NCI-H526 treated with DMSO at 0.1 percent for 48 hours (cell line): ENCODE data around the gene CRACDL.
"Not testable (repeated sequence)": the region's sequence is repeated elsewhere in the genome, so short reads cannot be mapped to it uniquely, and the experiment has no call there.

Experiments
- DNase-seq: peaks from one replicate; lab custom pipeline; 2025; lab: John Stamatoyannopoulos, UW

The CRACDL gene

GRCh38 chr2:98903767-98904485, 32.1 kb downstream of the CRACDL start:
- DNase-seq: no peak

GRCh38 chr2:98903064-98903355, 33.0 kb downstream of the CRACDL start:
- no peak for DNase-seq

DNA sequence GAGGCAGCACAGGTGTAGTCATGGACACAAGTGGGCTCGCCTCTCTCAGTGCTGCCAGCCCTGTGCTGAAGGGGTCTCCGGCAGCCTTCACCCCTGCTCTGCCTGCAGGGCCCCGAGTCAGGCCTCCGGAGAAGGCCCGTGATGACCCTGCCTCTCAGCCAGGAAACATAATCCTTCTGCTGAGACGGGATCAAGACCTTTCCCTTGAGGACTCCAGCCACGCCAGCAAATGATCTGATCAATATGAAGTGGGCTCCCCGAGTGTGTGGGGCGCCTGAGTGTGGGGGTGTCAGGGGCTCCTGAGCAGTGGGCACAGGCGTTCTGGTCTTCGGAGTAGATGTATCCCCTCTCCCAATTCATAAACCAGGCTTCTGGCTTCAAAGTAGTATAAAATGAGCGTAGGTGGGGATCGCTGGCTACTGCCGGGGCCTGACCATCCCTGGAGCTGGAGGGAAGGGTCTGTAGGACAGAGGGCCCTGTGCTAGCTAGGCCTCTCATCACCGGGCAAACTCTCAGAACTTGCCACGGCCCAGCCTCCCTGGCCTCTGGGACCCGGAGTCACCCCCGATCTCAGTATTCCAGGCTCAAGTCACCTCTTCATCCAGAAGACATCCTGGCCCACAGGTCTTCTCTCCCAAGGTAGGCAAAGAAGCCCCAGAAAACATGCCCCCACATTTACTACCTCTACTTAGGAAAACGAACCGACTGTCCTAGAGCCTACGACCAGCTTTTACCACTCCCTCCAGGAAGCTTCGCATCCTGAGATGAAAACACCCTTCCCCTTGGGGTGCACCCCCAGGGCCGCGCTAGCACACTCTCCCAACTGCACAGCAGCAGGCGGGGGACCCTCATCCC, 33.6 kb downstream of the CRACDL start:
- DNase-seq: no peak

DNA sequence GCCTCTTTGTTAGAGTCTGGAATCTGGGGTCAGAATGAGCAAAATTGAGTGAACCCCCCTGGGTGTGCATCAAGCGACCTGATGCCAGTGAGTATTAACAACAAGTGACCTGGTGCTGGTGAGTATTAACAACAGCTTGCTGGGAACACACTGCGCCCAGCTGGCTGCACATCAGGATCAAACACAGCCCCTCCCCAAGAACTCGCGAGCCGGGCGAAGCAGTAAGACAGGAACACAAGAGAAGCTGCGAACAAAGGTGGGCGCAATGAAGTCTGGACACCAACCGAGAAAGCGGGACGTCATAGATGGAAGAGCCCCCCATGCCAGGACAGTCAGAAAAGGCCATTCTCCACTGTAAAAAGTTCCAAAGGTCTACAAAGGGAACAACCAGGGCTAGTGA, 34.3 kb downstream of the CRACDL start:
- DNase-seq: no peak

DNA sequence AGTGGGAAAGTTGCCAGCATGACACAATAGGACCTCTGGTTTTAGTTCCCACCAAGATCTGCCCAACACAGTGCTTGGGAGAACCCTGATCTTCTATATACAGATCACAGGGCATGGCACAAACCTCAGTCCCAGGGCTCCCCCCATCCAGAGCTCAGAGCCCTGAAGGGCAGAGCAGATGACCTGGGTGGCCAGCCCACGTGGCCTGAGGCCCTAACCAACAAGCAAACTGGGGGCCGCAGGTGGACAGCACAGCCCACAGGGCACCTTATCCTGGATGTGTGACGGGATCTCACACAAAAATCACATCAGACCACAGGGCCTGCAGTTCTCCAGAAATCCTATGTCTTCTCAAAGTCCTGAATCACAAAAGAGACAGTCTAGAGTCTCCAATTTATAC, 34.7 kb downstream of the CRACDL start:
- no peak for DNase-seq

DNA sequence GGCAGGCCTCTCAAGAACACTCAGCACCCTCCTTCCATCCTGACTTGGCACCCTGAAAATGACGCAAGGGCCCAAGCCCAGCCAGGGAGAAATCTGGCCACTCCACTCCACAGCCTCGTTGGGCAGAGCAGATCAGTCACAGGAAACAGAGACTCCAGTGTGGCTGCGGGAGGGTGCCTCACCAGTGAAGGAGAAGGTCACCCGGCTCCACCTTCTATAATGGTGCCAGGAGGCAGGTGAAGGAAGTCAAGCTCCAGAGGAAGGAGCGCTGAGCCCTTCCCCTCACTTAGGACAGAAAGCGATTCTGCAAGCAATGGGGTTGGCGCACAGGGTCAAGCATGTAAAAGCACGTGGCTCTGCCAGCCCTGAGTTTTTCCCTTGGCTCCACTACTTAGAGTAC, 35.3 kb downstream of the CRACDL start:
- DNase-seq: no peak

DNA sequence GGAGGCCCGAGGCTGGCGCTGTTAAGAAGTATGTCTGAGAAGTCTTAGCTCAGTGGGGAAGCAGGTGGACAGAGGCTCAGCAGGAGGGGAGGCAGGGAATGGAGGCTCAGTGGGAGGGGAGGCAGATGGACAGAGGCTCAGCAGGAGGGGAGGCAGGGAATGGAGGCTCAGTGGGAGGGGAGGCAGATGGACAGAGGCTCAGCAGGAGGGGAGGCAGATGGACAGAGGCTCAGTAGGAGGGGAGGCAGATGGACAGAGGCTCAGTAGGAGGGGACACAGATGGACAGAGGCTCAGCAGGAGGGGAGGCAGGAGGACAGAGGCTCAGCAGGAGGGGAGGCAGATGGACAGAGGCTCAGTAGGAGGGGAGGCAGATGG, 36.3 kb downstream of the CRACDL start:
- not testable (repeated sequence) for DNase-seq

GRCh38 chr2:98899041-98899702, 36.9 kb downstream of the CRACDL start:
- DNase-seq: no peak

GRCh38 chr2:98898423-98898841, 37.6 kb downstream of the CRACDL start:
- DNase-seq: no peak

GRCh38 chr2:98897746-98898145, 38.3 kb downstream of the CRACDL start:
- DNase-seq: no peak

DNA sequence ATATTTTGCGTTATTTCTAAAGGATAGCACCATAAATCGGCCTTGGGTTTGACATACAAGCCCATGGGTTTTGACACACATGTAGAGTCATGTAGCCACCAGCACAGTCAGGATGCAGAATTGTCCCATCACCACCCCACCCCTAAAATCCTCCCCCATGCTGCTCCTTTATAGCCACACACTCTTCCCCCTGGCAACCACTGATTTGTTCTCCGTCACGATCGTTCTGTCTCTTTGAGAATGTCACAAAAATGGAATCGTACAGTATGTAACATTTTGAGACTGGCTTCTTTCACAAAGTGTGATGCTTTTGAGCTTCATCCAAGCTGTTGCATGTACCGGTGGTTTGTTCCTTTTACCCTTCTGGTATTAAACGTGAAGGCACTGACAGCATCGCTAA, 39.1 kb downstream of the CRACDL start:
- no peak for DNase-seq

- DNase-seq: no peak
Measured at GRCh38 chr2:98896416-98896815, 39.6 kb downstream of the CRACDL start.

DNA sequence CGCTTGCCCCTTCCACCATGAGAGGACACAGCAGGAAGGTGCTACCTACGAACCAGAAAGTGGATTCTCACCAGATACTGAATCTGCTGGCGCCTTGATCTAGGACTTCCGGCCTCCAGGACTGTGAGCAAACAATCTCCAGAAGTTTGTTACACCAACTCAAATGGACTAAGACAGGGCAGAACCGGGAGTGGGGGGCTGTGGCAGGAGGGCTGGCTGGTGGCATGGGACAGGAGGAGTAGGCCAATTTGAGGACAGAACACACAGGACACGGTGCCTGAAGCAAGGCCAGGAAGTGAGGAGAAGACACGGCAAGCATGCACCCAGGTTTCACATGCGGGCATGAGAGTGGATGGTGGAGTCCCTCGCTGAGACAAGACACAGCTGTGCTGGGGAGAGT, 40.1 kb downstream of the CRACDL start:
- DNase-seq: no peak

DNA sequence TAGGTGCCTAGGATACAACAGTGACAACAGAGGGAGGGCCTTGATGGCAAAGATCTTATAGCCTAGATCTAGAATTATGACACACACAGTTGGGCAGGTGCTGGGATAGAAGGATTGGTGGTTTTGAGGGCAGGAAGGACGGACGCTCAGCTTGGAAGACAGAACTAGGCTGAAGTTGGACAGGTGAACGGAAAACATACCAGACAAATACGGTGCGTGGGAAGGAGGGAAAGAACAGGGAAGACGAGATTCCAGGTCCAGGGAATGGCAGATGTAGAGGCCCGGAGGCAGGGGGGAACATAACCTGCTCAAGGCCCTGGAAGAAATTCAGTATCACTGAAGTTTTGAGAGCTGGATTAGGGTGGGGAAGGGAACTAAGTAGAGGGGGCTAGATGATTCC, 40.8 kb downstream of the CRACDL start:
- DNase-seq: no peak

- DNase-seq: no peak
Measured at GRCh38 chr2:98894331-98895000, 41.6 kb downstream of the CRACDL start.

GRCh38 chr2:98893911-98894321, 42.1 kb downstream of the CRACDL start:
- DNase-seq: no peak

- DNase-seq: no peak
Measured at GRCh38 chr2:98892871-98893270, 43.2 kb downstream of the CRACDL start.

DNA sequence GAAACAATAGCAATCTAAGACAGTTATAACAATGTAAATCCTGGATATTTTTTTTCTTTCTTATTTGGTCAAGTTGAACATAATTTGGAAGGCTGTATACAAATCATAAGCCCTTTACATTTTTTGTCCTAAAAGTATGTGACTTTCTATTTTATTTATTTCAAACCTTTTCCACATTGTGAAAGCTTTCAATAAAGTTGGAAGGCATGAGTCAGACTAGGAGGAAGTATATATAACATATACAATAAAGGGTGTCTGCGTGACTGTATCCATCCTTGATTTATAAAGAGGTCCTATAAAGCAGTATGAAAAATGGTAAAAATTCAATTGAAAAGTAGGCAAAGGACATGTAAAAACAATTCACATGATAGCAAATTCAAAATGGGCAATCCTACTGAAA, 44.4 kb downstream of the CRACDL start:
- no peak for DNase-seq

DNA sequence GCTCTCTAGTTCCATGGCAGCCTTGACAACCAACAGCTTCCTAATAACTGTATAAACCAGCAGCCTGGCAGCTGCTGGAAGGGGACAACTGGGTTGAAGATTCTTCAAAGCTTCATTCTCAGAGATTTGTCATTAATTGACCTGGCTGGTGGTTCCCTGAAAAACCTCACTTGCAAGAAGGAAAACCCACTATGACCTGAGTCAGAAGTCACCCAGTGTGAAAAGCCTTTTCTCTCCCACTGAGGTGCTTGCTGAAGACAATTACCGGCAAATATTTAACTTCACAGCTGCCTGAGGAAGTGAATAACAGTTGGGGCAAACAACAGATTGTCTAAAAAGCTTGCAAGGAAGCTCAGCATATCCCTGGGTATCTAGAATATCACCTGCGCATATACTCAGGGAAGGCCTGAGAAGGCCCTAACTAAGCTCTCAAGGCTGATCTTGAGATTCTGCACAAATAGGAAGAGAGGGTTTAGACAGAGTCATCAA, 49.9 kb downstream of the CRACDL start:
- DNase-seq: no peak

GRCh38 chr2:98884658-98885057, 51.4 kb downstream of the CRACDL start:
- no peak for DNase-seq

DNA sequence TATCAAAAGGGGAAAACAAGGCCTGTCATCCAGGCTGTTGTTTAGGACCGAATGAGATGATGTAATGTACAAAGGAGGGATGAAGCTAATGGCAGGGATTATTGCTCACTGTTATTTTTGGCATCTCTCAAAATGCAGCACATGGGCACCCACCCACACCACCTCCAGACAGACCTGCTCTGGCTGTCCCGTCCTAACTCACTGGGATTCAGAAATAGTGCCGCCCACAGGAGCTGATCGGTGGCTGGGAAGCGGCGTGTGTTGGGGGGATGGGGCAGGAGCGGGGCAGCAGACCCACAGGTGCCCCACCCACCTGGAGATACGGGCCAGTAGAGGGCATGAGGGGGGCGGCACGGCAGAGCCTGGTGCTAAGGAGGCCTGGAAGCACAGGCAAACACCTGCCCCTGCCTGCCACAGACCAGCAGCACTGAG, 52.2 kb downstream of the CRACDL start:
- DNase-seq: no peak
